ENCODE results near the gene AP1S1.
"Not testable (repeated sequence)": the region's sequence is repeated elsewhere in the genome, so short reads cannot be mapped to it uniquely, and the experiment has no call there.

AP1S1 gene

DNA sequence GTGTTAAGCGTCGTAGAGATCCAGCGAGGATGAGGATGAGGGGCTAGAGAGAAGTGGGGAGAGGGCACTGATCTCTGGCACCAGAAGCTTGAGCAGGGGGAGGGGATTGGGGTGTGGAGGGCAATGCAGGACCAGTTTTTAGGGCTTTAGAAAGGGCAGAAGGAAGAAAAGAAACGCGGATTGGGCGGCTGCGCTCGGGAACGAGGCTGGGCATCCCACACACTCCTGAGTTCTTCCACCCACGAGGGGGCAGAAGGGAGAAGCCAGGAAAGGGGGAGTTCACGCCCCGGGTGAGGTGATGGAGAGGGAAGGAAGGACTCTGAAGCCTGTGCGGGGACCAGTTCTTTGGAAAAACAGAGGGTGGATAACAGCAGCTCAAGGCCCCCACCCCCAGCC lies 17.2 kb downstream of the AP1S1 start:
- no peak for DNase-seq

DNA sequence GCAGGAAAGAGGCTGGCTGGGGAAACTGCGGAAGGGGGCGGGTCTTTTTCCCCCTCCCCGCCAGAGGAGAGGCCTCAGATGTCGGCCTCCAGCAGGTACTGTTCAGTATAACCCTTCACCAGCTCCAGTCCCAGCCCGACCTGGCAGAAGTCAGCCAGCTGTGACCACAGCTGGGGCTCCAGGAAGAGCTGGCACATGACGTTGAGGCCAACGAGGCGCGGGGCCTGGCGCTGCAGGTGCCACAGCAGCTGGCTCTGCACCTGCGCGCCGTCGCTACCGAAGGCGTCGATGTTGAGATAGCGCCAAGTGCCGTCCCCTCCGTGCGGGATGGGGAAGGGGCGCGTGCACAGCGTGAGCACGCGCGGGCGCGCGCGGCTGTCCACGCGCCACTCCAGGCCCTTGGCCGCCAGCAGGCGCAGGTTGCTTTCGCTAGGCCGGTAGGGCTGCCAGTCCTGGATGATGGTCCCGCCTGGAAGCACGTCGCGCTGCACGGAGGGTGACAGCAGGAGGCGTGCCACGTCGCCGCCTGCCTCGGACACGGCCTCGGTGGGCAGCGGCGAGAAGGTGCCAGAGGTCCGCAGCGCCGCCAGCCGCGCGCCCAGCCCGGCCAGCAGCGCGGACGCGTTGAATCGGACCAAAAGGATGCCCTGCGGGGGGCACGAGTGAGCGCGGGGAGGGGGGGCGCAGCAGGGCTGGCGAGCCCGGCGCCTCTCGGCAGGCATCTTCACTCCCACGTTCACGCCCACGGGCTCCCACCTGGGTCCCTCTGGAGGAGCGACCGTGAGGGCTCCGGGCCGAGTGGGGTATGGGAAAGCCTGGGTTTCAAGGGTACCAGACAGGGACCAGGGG lies 18.0 kb downstream of the AP1S1 start:
- peak; percentile 32 for DNase-seq

DNA sequence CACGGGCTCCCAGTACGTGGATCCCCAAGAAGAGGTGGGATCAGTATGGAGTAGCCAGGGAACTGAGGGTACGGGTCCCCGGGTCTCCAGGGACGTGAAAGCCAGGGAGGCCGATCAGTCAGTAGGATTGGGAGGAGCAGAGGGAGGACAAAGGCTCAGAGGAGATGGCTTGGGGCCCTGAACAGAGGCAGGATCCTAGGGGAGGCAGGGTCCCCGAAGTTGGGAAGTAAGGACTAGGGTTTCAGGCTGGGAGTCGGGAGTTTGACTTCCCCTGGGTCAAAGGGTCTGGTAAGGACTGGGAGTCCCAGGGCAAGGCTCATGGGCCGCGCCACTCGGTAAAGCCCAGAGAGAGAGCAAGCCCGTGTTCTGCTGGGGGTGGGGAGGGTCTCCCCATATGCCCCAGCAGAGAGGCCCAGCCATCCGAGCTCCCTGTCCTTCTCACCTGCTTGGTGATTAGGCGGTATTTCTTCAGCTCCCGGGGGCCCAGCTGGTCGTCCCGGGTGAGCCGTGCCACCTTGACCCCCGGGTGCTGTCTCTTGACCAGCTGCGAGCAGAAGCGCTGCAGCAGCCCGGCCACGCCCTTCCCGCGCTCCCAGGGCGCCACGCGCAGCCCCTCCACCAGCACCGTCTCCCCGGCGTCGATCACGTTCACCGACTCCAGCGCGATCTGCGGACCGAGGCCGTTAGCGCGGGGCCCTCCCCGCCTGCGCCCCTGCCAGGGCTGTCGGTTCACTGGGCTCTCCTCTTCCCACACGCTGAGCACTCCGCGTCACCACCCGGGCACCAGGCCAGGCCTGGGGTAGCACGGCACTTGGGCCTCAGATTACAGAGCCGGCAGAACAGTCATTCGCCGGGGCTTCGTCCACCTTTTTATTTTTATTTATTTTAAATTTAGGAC lies 18.8 kb downstream of the AP1S1 start:
- peak; percentile 44 for DNase-seq

DNA sequence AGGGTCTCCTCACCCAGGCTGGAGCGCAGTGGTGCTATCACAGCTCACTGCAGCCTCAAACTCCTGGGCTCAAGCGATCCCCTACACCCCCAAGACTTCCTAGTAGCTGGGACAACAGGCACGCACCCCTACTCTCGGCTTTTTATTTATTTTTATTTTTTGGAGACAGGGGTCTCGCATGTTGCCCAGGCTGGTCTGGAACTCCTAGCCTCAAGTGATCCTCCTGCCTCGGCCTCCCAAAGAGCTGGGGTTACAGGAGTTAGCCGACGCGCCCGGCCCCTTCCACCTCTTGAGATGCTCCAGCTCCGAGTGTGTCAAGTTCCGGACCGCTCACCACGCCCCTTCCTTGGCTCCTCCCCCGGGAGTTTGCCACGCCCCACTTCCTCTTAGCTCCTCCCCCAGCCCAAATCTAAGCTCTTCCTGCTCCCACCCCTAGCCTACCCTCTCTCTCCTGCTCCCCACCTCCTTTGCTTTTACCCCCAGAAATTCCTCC lies 19.5 kb downstream of the AP1S1 start:
- DNase-seq = peak; percentile 47

DNA sequence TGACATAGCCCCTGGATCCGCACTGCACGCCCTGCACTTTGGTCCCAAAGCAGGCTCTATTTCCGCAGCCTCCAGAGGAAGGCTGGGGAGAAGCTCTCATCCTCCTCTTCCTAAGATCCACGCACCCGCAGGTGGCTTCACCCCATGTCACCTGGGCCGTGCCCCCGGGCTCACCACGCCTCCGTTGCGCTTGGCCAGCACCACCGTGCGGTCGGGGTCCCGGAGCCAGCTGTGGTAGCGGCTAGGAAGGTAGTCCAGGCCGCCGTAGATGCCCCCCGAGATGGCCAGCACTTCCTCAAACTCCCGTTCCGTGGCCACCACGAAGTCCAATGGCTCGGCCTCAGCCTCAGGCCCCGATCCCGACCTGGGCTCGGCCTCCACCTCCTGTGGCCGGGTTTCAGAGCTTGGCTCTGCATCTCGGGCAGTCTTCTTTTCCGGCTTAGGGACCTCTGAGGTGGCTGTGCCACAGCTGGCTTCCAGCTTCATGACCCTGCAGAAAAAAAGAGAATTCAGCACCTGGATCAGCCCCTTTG lies 20.1 kb downstream of the AP1S1 start:
- DNase-seq = no peak

DNA sequence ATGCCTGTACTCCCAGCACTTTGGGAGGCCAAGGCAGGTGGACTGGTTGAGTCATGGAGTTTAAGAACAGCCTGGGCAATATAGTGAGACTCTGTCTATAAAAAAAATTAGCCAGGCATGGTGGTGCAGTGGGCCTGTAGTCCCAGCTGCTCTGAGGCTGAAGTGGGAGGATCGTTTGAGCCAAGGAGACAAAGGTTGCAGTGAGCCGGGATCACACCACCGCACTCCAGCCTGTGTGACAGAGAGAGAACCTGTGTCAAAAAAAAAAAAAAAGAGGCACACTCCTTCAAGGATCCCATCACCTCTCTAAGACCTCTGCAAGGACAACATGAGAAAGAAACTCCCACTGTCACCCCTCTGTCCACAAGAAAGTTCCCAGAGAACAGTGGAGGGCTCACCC lies 21.4 kb downstream of the AP1S1 start:
- no peak for DNase-seq

DNA sequence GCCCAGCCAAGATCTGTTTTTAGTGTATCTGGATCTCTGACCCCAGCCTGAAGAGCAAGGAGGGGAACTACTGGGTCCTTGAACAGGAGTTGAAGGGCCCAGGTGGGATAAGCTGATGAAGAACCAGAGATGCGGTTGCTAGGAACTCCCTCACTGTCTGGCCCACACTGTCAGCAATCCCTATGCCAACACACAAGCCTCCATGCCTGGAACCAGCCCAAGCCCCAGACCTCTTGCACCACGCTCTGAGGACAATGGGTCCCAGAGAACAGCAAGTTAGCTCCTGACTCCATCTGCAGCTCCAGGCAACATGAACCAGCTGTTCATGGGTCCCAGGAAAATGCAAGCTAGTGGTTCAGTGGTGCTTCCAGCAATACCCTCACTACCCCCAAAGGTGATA lies 23.4 kb downstream of the AP1S1 start:
- DNase-seq = no peak

DNA sequence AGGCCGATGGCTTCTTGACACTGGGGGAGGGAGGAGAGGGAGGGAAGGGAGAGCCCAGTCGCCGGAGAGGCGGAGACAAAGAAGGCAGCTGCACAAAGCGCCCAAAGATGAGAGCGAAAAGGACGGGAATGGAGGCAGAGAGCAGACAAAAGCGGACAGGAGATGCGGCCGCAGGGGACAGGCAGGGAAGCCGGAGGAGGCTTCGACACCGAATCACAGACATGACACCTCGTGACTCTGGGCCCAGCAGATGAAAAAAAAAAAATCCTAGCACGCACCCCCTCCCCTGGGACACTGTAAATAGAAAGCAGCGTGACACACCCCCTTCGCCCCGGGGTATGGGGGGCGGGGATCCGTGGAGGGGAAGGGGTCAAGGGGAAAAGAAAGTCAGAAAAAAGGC lies 24.8 kb downstream of the AP1S1 start:
- peak; percentile 60 for DNase-seq

DNA sequence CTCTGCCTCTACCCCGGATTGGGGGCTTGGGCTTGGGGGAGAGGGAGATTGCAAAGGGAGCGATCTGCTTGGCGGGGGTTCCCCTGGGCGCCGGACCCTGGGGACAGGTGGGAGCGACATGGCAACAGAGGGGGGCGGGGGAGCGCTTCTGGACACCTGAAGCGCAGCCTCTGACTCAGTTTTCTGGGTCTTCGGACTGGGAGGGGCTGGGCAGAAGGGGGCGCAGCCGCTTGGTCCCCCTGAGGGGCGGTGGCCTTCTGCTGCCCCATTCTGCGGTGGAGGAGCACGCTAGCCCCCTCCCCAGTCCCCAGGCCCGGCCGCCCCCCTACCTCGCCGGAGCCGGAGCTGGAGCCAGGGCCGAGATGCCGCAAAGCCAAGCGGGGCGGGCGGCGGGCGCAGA lies 25.4 kb downstream of the AP1S1 start:
- no peak for DNase-seq

DNA sequence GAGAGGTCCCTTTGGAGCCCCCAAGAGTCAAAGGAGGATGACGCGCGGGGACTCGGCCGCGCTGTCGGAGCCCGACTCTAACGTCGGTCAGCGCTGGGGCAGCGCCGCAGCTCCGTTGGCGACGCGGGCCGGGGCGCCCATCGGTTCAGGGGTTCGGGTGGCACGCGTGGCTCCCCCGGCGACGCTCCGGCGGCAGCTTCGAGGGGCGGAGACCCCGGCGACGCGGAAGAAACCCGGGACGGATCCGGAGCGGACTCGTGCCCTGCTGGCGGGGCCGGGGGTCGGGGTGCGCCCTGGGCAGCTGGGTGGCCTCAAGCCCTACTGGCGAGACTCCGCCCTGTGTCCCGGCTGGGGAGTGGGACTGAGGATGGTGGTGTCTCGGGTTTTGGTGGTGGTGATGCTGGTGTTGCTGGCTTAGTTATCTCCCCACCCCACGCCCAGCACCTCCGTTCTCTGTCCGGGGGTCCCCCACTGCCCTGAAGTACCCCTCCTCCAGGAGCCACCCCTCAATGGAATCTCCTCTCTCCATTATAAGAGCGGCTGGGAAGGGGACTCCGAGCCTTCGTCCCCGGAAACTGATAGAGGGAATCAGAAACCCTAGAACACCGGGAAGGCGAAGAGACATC lies 26.0 kb downstream of the AP1S1 start, which contains the start of gene NAT16:
NAT16 (minus strand) TSS at position 164 of the 626 bp plus-strand sequence. CDS start 5,486 bp downstream, outside the sequence.
- DNase-seq = peak; percentile 29

DNA sequence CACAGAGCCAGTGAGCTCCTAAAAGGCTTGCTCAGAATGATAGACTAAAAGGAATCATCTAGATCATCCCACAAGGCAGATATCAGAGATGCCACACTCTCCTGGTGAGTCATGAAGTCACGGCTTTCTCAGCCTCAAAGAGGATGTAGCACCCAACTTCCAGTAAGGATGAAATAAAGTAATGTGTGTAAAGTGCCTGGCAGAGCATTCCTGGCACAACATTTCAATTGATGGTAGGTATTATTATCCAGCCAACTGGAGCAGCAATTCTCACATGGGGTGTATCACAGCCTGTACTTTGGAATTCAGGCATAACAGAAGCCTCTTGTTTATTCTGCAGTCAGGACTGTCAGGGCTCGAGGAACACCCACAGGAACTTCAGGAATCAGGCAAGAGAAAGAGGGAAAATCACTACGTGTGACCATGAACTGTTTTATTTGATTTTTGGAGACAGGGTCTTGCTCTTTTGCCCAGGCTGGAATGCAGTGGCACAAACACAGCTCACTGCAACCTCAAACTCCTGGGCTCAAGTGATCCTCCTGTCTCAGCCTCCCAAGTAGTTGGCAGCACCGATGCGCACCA lies 31.1 kb downstream of the AP1S1 start:
- DNase-seq = no peak

DNA sequence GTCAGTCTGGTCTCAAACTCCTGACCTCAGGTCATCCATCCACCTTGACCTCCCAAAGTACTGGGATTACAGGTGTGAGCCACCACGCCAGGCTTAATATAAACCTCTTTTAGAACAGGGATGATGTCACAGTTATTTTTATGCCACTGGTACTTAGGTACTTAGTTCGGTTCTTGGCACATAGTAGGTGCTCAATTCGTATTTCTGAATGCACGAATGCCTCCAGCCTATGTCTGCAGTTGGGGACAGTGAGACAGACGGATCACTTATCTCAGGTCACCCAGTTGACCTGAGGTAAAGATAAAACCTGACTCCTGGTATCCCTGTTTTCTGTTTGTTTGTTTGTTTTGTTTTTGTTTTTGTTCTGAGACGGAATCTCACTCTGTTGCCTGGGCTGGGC lies 31.9 kb downstream of the AP1S1 start:
- DNase-seq = no peak

DNA sequence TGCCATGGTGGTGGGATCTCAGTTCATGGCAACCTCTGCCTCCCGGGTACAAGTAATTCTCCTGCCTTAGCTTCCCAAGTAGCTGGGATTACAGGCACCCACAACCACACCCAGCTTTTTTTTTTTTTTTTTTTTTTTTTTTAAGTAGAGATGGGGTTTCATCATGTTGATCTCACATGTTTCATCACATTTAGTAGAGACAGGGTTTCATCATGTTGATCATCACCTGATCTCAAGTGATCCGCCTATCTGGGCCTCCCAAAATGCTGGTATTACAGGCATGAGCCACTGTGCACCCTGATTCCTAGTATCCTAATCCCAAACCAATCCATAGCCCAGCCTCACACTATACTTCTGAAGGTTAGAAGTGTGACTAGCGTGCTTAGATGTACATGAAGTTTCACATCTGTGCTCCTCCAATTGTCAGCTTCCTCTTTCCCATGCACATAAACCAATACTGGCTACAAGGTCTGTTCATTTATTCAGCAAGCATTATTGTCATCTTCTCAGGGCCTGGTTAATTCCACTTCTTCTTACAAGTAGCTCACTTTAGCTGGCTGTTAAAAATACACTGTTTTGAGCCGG lies 32.7 kb downstream of the AP1S1 start:
- no peak for DNase-seq

DNA sequence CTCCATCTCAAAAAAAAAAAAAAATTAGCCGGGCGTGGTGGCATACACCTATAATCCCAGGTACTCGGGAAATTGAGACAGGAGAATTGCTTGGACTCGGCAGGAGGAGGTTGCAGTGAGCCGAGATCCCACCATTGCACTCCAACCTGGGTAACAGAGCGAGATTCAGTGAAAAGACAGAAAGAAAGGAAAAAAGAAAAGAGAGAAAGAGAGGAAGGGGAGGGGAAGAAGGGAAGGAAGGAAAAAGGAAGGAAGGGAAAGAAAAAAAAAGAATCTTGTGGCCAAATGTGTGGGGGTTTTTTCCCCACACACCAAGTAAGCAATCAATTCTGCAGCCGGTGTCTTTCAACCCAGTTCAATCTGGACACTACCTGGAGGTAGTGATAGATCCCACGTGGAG lies 34.8 kb downstream of the AP1S1 start:
- no peak for DNase-seq

DNA sequence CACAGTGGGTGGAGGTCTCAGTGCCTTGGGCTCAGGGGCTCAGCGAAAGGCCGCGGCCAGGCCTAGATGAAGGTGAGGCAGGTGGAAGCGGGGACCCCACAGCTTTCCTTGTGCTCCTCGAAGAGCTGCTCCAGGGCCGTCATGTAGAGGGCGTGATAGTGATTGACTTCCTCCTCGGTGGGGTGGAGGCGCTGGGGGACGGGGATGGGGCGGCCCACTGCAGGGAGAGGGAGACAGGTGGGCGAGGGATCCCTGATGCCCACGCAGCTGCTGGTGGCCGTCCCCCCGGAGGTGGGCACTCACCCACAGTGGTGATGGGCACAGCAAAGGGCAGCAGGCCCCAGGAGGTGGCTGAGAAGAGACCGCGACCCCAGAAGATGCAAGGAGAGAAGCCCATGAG lies 41.6 kb downstream of the AP1S1 start:
- no peak for DNase-seq

DNA sequence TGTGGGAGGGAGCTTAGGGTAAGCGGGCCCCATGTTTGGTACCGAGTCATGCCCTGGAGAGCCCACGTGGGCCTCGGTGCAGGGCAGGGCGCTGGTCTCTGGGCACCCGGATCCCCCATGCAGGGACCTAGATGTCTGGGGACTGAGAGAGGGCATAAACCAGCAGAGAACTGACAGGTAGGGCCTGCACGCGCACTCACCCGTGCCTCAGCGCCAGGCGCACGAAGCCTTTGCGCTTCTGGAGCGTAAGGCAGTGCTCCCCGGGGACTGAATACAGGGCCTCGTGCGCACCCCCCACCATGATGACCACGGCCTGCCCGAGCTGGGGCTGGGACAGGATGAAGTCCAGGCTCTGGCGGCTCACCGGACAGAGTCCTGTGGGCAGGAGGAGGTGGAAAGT lies 43.7 kb downstream of the AP1S1 start:
- no peak for DNase-seq

DNA sequence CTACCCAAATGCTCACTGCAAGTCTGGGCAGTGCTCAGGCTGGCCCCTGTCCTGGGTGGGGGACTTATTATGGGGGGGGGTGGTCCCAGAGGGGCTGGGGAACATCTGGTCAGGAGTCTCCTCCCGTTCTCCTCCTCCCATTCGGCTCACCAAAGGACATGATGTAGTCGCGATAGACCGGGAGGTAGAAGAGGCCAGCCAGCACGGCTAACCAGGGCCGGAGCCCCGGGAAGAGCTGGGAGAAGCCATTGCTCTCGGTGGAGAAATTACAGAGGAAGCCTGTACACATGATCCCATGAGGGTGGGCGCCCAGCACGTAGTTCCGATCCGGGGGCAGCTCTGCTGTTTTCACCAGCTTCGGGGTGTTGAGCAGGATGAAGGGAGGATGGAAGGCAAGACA lies 44.2 kb downstream of the AP1S1 start:
- DNase-seq = no peak

DNA sequence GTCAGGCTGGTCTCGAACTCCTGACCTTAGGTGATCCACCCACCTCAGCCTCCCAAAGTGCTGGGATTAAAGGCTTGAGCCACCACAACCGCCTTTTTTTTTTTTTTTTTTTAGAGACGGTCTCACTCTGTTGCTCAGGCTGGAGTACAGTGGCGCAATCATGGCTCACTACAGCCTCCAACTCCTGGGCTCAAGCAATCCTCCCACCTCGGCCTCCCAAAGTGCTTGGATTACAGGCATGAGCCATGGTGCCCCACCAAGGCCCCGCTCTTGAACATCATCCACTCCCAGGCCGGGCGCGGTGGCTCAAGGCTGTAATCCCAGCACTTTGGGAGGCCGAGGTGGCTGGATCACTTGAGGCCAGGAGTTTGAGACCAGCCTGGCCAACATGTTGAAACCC lies 45.2 kb downstream of the AP1S1 start:
- not testable (repeated sequence) for DNase-seq

DNA sequence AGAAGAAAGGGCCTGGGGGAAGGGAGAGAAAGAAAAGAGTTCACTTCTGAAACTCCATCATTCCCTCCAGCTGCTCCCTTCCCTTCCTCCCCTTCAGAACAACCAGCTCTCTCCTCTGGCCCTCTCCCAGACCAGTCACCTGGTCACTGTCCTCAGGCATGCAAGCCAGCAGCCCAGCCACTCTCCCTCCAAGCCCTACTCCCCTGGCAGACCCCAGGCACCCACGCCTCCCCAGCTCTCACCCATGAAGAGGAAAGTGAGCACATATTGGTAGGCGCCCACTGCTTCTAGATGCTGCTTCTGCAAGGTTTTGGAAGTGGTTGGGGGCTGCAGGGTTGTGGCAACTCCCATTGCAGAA lies 46.2 kb downstream of the AP1S1 start:
- no peak for DNase-seq

DNA sequence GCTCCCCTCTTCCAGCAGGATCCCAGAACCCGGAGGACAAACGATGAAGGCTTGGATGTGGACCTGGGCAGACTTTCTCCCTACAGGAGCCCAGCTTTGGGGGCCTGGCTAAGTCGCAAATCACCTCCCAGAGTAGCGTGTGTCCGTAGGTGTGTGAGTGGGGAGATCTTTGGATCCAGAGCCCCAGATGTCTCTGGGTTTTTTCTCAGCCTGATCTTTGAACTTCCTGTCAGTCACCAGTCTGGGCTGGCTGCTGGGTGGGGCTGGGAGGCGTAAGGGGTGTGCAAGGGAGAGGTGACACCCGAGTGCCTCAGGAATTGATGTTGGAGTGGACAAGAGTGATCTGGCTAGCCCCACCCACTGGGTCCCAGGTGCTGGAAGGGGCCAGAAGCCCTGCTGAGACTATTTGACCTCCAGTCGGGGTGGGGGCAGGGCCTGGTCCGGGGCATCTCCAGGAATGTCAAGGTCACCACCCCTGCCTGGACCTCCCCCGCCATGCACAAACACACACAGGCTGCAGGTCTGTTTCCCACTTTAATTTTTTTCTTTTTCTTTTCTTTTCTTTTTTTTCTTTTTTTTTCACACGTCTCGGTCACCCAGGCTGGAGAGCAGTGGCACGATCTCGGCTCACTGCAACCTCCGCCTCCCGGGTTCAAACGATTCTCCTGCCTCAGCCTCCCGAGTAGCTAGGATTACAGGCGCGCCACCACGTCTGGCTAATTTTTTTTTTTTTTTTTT lies 46.8 kb downstream of the AP1S1 start, which contains the start of gene MOGAT3:
MOGAT3 (minus strand) TSS at position 175 of the 738 bp plus-strand sequence. CDS start 182 bp downstream, outside the sequence.
- no peak for DNase-seq

Measured in NCI-H1436 (cell line).